Upper lobe of right lung (tissue), 1 donor: ENCODE measurements around the gene NASP. TPM values are rescaled to one million over a fixed set of nuclear protein-coding genes. Genes with fewer than 3 reads are reported as not detected.
A peak's percentile ranks its signal among the peaks of the same experiment; 100 is the strongest.

ENCODE experiments used
- ATAC-seq: fragments of 200-7000 bp; cut with Tn5 transposase; one replicate; pipeline ENCODE4 v1.9.1; 2020; ENCODE audit warnings: mild to moderate bottlenecking, moderate library complexity
- DNase-seq: peaks from one replicate; pipeline ENCODE4 v3.0.0-alpha.2; 2020
- H3K27ac ChIP-seq: fragments of 200-600 bp; one replicate; pipeline ENCODE4 v1.8.0; 2022
- H3K27me3 ChIP-seq: fragments of 200-600 bp; one replicate; pipeline ENCODE4 v1.8.0; 2022; ENCODE audit warnings: mild to moderate bottlenecking
- H3K36me3 ChIP-seq: fragments of 200-600 bp; one replicate; pipeline ENCODE4 v1.8.0; 2022
- H3K4me1 ChIP-seq: fragments of 200-600 bp; one replicate; pipeline ENCODE4 v1.8.0; 2022
- H3K4me3 ChIP-seq: fragments of 200-600 bp; one replicate; pipeline ENCODE4 v1.8.0; 2022; ENCODE audit warnings: mild to moderate bottlenecking
- H3K9me3 ChIP-seq: fragments of 200-600 bp; one replicate; pipeline ENCODE4 v1.8.0; 2022
- intact Hi-C: fragments of 100-400 bp; cut with DNase I; formaldehyde crosslinking; loops from one replicate; pipeline ENCODE4 v1.11.0; 2022
- total RNA-seq: library from RNA; stranded (reverse); fragmentation: NEBNext Ultra II Directional; extraction: Animal tissue kit (Norgen Biotek cat#: 25700); gene quantifications from one replicate; pipeline ENCODE4 v1.2.1, GENCODE V29; 2021
- TF ChIP-seq, protein P1 (sequence below): fragments of 200-600 bp; IDR thresholded peaks from one replicate; pipeline ENCODE4 v1.8.0; 2022; ENCODE audit warnings: antibody characterized with exemption
- donor health status: DM: no; HTN: yes; CAD: no; lungs with severe emphysema.

Gene NASP
- total RNA-seq, 1 donor from 2014 or later, result 49.8 TPM

DNA sequence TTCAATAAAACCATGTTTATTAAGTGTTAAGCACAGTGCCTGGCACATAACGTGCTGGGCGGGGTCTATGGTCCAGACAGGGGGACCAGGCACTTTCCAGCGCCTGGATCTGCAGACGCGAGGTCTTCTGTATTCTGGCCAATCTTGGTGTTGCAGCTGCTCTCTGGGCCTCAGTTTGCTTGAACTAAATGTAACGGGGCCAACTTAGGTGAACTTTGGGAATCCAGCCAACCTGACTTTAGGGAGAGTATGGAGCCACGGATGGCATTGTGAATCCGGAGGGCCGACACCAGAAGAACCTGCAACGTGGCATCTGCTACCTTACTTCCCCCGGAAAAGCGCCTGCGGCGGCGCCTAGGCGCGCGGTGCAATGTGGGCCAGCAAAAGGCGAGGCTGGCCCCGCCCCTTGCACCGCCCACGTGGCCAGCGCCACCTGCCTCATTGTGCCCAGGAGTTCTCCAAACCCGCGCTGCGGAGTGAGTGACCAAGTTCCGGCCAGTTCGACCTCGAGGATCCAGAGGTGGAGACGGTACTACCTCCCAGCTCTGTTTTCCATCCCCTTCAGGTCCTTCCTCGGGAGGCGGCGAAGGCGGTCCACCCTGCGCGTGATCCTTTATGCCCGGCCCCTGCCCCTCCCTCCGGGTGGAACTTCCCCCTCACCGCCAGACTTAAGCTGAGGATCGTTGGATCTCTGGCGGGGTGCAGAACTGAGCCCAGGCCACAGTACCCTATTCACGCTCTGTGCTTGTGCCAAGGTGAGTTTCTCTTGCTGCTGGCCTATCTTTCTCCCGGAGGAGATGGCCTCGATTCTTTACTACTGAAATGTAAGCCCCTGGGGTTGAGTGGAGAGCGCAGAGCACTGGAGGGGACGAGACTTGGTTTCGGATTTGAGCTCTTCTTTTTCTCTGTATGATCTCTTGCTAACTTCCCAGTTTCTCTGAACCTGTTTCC lies 33.2 kb upstream of the NASP start, which contains the start of gene AKR1A1:
Gene AKR1A1, plus strand, starts transcription at position 426 of the 951 bp plus-strand sequence. CDS start 10,969 bp downstream, outside the sequence.
- DNase-seq, result peak; percentile 96
- intact Hi-C loops, result no loop called here

DNA sequence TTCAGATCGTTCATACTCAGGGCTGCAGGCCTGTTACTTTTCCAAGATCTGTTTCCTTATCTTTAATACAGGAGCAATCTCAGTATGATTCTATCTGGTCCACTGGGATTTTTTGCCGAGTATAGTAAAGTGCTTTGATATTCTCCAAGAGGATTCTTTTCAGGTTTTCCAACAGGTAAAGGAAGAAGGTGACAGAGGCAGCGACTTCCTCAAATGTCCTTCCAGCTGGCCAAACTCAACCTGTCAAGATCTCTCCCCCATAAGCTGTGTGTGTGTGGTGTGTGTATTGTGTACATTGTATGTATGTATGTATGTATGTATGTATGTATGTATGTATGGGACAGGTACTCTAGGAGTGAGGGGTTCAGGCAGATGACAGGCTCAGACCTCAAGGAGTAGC lies 32.2 kb upstream of the NASP start:
- intact Hi-C loops, result no loop called here
- Histone ChIP-seq H3K27me3 (no peaks in the 10 kb centered on the region), H3K4me3 (peak overlapping the region; percentile 77), H3K27ac (no peak overlapping the region), H3K4me1 (peaks cover 17% of the 10 kb centered on the region), H3K36me3 (peaks cover 20% of the 10 kb centered on the region), H3K9me3 (no peaks in the 10 kb centered on the region)
- DNase-seq, result no peak
- no peak for ATAC-seq
- TF ChIP-seq, protein P1, sequence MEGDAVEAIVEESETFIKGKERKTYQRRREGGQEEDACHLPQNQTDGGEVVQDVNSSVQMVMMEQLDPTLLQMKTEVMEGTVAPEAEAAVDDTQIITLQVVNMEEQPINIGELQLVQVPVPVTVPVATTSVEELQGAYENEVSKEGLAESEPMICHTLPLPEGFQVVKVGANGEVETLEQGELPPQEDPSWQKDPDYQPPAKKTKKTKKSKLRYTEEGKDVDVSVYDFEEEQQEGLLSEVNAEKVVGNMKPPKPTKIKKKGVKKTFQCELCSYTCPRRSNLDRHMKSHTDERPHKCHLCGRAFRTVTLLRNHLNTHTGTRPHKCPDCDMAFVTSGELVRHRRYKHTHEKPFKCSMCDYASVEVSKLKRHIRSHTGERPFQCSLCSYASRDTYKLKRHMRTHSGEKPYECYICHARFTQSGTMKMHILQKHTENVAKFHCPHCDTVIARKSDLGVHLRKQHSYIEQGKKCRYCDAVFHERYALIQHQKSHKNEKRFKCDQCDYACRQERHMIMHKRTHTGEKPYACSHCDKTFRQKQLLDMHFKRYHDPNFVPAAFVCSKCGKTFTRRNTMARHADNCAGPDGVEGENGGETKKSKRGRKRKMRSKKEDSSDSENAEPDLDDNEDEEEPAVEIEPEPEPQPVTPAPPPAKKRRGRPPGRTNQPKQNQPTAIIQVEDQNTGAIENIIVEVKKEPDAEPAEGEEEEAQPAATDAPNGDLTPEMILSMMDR, result no peak

More for the DNA sequence above, 33.2 kb upstream of the NASP start, which contains the start of gene AKR1A1:
- peak within 1 kb of the TSS; percentile 77 for H3K4me3 ChIP-seq
- peak; percentile 99 for ATAC-seq
- peaks cover 10% of the 10 kb centered on the region for H3K36me3 ChIP-seq
- no peaks in the 10 kb centered on the region for H3K9me3 ChIP-seq
- H3K27ac ChIP-seq, result peak within 1 kb of the TSS; percentile 91
- peaks cover 20% of the 10 kb centered on the region for H3K4me1 ChIP-seq
- H3K27me3 ChIP-seq, result no peaks in the 10 kb centered on the region
- TF ChIP-seq, protein P1, result no peak

DNA sequence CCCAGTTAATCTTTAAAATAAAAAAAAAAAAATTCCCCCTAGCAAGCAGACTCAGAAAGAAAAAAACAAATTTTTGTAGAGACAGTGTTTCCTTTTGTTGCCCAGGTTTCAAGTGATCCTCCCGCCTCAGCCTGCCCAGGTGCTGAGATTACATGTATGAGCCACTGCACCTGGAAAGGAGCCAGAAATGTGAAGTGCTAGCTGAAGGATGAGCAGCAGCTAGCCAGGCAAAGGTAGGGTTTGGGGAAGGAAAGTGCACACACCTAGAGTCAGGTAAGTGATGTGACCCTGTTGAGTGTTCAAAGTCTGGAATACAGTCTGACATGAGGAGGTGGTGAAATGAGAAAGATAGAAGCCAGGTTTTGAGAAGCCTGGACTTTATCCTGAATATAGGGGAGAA lies 31.5 kb upstream of the NASP start:
- H3K9me3 ChIP-seq, result no peaks in the 10 kb centered on the region
- H3K27ac ChIP-seq, result no peak overlapping the region
- H3K36me3 ChIP-seq, result peaks cover 23% of the 10 kb centered on the region
- no peaks in the 10 kb centered on the region for H3K27me3 ChIP-seq
- intact Hi-C loops, result no loop called here
- TF ChIP-seq, protein P1, result no peak
- peaks cover 20% of the 10 kb centered on the region for H3K4me1 ChIP-seq
- ATAC-seq (no peak), DNase-seq (no peak)
- no peak overlapping the region for H3K4me3 ChIP-seq

DNA sequence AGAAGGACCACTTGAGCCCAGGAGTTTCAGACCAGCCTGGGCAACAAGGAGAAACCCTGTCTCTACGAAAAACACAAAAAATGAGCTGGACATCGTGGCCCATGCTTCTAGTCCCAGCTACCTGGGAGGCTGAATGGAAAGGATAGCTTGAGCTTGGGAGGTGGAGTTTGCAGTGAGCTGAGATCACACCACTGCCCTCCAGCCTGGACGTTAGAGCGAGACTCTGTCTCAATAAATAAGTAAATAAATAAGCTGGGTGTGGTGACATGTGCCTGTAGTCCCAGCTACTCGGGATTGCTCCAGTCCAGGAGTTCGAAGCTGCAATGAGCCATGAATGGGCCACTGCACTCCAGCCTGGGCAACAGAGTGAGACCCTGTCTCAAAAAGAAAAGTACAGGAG lies 29.6 kb upstream of the NASP start:
- Histone ChIP-seq H3K27ac (no peak overlapping the region), H3K4me1 (peaks cover 22% of the 10 kb centered on the region), H3K36me3 (peaks cover 23% of the 10 kb centered on the region), H3K4me3 (no peak overlapping the region), H3K27me3 (no peaks in the 10 kb centered on the region), H3K9me3 (no peaks in the 10 kb centered on the region)
- DNase-seq (no peak), ATAC-seq (no peak)
- intact Hi-C loops, result no loop called here
- TF ChIP-seq, protein P1, result no peak

DNA sequence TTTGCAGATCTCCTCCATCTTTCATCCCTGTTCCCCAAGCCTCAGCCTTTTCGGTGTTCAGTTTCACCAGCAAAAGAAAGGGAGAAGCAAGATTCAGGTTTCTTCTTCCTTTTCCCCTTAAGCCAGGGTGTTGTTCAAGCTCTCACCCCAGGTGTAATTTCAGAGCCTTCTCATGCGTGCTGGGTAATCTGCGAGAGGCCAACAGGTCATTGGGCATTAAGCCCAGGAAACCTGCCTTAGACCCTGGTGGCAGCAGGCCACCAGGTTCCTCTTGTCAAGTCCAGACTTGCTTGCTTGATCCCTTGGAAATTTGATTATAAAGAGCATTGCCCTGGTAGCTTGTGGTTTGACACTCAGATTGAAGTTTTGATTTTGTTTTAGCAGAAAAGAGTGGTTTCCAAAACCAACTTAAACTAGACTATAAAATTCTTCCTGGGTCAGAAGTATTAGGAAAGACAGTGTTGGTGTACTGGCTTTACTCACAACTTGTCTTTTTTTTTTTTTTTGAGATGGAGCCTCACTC lies 26.4 kb upstream of the NASP start:
- Histone ChIP-seq H3K36me3 (peaks cover 40% of the 10 kb centered on the region), H3K27ac (no peak overlapping the region), H3K27me3 (no peaks in the 10 kb centered on the region), H3K4me1 (peaks cover 6% of the 10 kb centered on the region), H3K4me3 (no peak overlapping the region), H3K9me3 (no peaks in the 10 kb centered on the region)
- TF ChIP-seq, protein P1, result no peak
- intact Hi-C loops, result no loop called here
- ATAC-seq, result no peak
- DNase-seq, result no peak
